ENCODE results near the gene CLHC1.

CLHC1 gene

DNA sequence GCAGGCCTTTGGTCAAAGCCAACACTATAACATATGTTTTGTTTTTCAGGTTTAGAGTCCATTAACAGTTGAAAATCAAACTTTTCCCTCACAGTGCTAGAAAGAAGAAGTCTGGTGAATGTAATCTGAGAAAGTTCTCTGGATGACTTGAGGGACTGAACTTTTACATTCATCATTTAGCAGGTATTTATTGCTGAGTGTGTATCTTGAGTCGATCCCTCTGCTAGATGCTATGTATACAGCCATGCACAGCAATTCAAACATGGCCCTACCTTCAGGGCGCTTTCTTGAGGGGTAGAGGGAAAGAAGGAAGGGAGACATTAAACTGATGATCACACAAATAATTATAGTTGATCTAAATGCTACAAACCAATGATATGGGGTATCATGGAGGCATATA, 89.6 kb downstream of the CLHC1 start:
- H3K4me3 ChIP-seq (ENCODE audit: low read depth, low read length): no peak overlapping the region
- no peak for DNase-seq (ENCODE audit: low read depth)

DNA sequence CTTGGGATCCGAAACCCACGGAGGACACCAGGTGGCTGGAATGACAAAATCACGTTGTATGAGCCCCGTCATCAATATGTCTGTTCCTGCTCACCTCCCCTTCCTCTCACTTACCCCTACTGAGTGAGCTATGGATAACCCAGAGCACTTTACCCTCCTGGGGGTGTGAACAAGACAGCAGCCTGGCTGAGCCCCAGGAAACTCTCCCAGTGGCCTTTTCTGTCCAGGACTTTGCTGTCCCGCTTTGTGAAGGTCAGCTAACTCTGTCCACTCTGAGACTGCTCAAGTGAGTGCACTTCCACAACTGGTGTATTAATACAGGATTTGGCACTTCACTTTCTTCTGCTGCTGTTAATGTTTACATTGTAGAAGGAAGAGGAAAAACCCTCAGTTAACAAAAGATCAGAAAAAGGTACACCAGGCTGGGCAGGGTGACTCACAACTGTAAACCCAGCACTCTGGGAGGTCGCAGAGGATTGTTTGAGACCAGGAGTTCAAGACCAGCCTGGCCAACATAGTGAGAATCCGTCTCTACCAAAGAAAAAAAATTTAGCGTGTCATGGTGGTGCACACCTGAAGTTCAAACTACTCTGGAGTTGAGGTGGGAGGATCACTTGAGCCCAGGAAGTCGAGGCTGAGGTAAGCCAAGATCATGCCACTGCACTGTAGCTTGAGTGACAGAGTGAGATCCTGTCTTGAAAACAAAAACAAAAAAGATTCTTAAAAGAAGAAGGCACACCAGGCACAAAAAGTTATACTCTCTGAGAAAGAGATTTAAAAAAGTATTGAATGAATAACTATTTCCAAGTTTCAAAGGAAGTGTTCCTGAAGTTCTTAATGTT, 90.3 kb downstream of the CLHC1 start:
- H3K4me3 ChIP-seq (ENCODE audit: low read depth, low read length): no peak overlapping the region
- no peak for DNase-seq (ENCODE audit: low read depth)
- TF ChIP-seq, protein P1, sequence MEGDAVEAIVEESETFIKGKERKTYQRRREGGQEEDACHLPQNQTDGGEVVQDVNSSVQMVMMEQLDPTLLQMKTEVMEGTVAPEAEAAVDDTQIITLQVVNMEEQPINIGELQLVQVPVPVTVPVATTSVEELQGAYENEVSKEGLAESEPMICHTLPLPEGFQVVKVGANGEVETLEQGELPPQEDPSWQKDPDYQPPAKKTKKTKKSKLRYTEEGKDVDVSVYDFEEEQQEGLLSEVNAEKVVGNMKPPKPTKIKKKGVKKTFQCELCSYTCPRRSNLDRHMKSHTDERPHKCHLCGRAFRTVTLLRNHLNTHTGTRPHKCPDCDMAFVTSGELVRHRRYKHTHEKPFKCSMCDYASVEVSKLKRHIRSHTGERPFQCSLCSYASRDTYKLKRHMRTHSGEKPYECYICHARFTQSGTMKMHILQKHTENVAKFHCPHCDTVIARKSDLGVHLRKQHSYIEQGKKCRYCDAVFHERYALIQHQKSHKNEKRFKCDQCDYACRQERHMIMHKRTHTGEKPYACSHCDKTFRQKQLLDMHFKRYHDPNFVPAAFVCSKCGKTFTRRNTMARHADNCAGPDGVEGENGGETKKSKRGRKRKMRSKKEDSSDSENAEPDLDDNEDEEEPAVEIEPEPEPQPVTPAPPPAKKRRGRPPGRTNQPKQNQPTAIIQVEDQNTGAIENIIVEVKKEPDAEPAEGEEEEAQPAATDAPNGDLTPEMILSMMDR (IDR thresholded peaks at IDR 0.05; ENCODE audit: low read depth, low read length, missing control alignments): no peak

More for the DNA sequence above, 89.6 kb downstream of the CLHC1 start:
- TF ChIP-seq, protein P1 (IDR thresholded peaks at IDR 0.05; ENCODE audit: low read depth, low read length, missing control alignments): no peak

DNA sequence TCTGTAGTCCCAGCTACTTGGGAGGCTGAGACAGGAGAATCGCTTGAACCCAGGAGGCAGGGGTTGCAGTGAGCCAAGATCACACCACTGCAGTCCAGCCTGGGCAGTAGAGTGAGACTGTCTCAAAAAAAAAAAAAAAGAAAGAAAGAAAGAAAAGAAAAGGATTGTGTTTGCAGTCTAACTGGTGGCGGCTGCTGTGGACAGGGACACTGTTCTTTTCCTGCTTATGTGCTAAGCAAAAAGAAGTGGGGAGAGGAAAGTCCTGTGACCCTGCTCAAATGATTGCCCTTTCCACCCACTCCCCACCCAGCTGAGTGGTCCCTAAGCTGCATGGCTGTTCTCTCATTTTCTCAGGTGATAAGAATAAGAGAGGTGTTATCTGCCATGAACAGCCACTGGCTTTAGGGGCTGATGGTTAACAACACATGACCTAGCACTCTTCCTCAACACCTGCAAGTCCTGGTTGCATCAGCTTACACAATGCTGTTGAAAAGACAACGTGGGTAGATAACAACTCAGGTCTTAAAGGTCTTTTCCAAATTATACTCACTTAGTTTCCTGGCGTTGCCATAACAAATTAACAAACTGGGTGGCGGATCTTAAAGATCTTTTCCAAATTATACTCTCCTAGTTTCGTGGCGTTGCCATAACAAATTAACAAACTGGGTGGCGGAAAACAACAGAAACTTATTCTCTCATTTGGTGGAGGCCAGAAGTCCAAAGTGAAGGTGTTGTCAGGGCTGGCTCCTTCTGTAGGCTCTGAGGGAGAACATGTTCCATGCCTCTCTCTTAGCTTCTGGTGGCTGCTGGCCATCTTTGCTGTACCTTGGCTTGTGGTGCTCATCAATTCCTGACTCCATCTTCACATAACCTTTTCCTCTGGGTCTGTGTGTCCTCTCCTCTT, 91.5 kb downstream of the CLHC1 start:
- TF ChIP-seq, protein P1 (IDR thresholded peaks at IDR 0.05; ENCODE audit: low read depth, low read length, missing control alignments): no peak
- DNase-seq (ENCODE audit: low read depth): no peak
- no peak overlapping the region for H3K4me3 ChIP-seq (ENCODE audit: low read depth, low read length)

DNA sequence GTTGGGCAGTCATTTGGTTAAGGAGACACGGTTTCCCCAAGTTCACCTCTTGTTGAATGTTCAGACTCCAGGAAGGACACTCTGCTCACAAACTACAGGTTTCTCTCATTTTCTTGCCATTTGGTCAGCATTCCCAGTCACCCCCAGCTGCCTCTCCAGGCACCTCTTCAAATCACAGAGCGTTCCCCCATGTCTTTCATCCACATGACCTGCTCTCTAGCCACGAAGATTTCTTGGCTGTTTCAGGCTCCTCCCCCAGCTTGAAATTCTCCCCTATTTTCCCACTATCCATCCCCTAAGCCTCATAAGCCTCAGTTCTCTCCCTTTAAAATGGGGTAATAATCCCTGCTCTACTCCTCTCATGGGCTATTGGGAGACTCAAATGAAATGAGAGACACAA, 92.8 kb downstream of the CLHC1 start:
- no peak overlapping the region for H3K4me3 ChIP-seq (ENCODE audit: low read depth, low read length)
- TF ChIP-seq, protein P1 (IDR thresholded peaks at IDR 0.05; ENCODE audit: low read depth, low read length, missing control alignments): no peak
- no peak for DNase-seq (ENCODE audit: low read depth)

DNA sequence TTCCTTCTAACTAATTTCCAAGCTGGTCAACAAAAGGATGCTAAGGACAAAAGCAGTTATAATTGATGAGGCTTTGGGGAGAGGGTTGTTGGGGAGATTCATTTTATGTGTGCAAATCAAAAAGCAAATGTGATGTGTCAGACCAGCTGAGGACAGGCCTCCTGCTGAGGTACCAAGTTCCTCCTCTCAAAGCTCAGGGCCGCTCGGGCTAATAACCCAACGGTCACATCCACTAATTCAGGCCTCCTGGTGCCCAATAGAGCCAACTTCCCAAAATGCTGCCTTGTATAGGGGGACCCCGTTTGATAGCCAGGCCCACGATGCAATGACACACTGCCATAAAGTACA, 93.2 kb downstream of the CLHC1 start:
- DNase-seq (ENCODE audit: low read depth): no peak
- H3K4me3 ChIP-seq (ENCODE audit: low read depth, low read length): no peak overlapping the region
- TF ChIP-seq, protein P1 (IDR thresholded peaks at IDR 0.05; ENCODE audit: low read depth, low read length, missing control alignments): no peak

DNA sequence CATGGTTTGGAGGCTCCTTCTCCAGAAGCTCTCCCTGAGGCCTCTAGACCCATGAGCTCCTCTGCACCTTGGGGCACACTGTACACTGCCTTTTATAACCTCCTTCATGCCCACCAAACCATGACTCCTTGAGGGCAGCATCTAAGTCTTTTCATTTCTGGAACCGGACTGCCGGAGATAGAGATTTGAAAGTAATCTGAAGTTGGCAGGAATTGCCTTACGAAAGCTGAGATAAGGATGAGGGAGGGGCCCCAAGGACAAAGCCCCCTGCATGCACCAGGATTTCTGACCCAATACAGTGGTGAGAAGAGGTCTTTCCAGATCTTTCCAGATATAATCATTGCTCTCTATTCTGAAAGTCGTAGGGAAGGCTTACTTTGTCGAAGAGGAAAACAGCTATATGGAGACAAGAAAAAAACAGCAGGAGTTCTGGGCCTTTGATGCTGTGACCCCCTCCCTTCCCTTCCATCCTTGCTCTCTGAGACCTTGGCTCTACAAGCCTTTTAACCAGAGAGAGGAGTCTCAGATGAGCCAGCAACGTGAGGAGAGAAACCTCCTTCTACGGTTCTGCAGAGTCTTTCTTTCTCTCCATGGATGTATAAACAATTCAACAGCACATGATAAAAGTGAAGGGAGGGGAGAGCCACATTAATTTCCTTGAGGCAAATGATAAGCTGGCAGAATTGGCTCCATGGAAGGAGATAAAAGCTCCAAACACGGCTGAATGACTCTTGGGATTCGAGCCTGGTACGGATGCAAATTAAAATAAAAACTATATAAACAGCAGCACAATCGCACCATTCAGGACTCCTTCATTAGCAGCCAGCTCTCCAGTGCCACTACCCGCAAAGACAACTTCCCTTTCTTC, 93.8 kb downstream of the CLHC1 start:
- no peak for DNase-seq (ENCODE audit: low read depth)
- TF ChIP-seq, protein P1 (IDR thresholded peaks at IDR 0.05; ENCODE audit: low read depth, low read length, missing control alignments): no peak
- H3K4me3 ChIP-seq (ENCODE audit: low read depth, low read length): no peak overlapping the region
